Measurements from ENCODE around the gene DHRS3. TPM values are rescaled to one million over a fixed set of nuclear protein-coding genes. Genes with fewer than 3 reads are reported as not detected.

DHRS3 gene
- polyA plus RNA-seq, 1 of the 3 experiments (the other 2 are of a cell fraction): 44.8 TPM

DNA sequence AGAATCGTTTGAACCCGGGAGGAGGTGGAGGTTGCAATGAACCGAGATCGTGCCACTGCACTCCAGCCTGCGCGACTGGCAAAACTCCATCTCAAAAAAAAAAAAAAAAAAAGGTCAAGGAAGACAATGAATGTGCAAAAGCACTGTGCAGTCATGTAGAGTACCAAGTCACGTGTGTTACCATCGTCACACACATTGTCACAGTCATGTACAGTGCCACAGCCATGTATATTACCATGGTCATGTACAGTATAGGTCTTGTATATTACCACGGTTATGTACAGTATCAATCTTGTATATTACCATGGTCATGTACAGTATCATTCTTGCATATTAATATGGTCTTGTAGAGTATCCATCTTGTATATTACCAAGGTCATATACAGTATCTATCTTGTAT, 13.0 kb downstream of the DHRS3 start:
- WGBS (ENCODE audit: low lambda C conversion rate): 90% methylated on average over 9 of the region's 9 CpGs
- no peaks in the 10 kb centered on the region for H3K79me2 ChIP-seq (ENCODE audit: insufficient read depth)
- DNase-seq: no peak
- no peaks in the 10 kb centered on the region for H3K9me2 ChIP-seq
- no peak overlapping the region for H3K9ac ChIP-seq
- no peak overlapping the region for H3K4me2 ChIP-seq
- H4K20me1 ChIP-seq (ENCODE audit: insufficient read depth): no peaks in the 10 kb centered on the region
- peaks cover 10% of the 10 kb centered on the region for H3F3A ChIP-seq (replicated peaks; ENCODE audit: insufficient read depth)
- H3K4me1 ChIP-seq (ENCODE audit: control insufficient read depth in 1 of 2, insufficient read depth in 2 of 2, low read depth in 1 of 2, low read length in 1 of 2): peaks cover 33 to 42% of the 10 kb centered on the region in 2 experiments
- TF ChIP-seq GATA2 (CRISPR knock-in tag; IDR thresholded peaks at IDR 0.05): no peak
- TF ChIP-seq, protein P1, sequence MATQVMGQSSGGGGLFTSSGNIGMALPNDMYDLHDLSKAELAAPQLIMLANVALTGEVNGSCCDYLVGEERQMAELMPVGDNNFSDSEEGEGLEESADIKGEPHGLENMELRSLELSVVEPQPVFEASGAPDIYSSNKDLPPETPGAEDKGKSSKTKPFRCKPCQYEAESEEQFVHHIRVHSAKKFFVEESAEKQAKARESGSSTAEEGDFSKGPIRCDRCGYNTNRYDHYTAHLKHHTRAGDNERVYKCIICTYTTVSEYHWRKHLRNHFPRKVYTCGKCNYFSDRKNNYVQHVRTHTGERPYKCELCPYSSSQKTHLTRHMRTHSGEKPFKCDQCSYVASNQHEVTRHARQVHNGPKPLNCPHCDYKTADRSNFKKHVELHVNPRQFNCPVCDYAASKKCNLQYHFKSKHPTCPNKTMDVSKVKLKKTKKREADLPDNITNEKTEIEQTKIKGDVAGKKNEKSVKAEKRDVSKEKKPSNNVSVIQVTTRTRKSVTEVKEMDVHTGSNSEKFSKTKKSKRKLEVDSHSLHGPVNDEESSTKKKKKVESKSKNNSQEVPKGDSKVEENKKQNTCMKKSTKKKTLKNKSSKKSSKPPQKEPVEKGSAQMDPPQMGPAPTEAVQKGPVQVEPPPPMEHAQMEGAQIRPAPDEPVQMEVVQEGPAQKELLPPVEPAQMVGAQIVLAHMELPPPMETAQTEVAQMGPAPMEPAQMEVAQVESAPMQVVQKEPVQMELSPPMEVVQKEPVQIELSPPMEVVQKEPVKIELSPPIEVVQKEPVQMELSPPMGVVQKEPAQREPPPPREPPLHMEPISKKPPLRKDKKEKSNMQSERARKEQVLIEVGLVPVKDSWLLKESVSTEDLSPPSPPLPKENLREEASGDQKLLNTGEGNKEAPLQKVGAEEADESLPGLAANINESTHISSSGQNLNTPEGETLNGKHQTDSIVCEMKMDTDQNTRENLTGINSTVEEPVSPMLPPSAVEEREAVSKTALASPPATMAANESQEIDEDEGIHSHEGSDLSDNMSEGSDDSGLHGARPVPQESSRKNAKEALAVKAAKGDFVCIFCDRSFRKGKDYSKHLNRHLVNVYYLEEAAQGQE (IDR thresholded peaks at IDR 0.05; ENCODE audit: low read depth, low read length): no peak
- no peak for TF ChIP-seq POLR2AphosphoS5 (IDR thresholded peaks at IDR 0.05; ENCODE audit: low read depth, low read length)
- no peak for TF ChIP-seq SIN3A (IDR thresholded peaks at IDR 0.05; ENCODE audit: borderline replicate concordance, low read depth, low read length)
- TF ChIP-seq YY1 (IDR thresholded peaks at IDR 0.05; ENCODE audit: low read depth): no peak
- no peak overlapping the region for H2AFZ ChIP-seq (ENCODE audit: low read depth)
- H3K4me3 ChIP-seq (ENCODE audit: low read depth in 2 of 2, low read length in 1 of 2): no peak overlapping the region
- H3K9me3 ChIP-seq: no peaks in the 10 kb centered on the region
- ChIA-PET CTCF (interaction anchor here (2.5 kb wide), 1 partner anchor 14 kb away, joined by 12 read pairs; no protein-coding TSS in a partner anchor), POLR2A (interaction anchor here (1.1 kb wide), 1 partner anchor 9 kb away, joined by 4 read pairs; no protein-coding TSS in a partner anchor)
- H3K27ac ChIP-seq (ENCODE audit: low read depth in 2 of 2, low read length in 1 of 2): peak overlapping the region; percentile 40 to 78; a peak in 3 of 4 replicates
- no peaks in the 10 kb centered on the region for H3K36me3 ChIP-seq (replicated peaks in 1 of 2; ENCODE audit: control insufficient read depth in 1 of 2, insufficient read depth in 2 of 2, low read length in 1 of 2)
- no peaks in the 10 kb centered on the region for H3K27me3 ChIP-seq (ENCODE audit: insufficient read depth)

DNA sequence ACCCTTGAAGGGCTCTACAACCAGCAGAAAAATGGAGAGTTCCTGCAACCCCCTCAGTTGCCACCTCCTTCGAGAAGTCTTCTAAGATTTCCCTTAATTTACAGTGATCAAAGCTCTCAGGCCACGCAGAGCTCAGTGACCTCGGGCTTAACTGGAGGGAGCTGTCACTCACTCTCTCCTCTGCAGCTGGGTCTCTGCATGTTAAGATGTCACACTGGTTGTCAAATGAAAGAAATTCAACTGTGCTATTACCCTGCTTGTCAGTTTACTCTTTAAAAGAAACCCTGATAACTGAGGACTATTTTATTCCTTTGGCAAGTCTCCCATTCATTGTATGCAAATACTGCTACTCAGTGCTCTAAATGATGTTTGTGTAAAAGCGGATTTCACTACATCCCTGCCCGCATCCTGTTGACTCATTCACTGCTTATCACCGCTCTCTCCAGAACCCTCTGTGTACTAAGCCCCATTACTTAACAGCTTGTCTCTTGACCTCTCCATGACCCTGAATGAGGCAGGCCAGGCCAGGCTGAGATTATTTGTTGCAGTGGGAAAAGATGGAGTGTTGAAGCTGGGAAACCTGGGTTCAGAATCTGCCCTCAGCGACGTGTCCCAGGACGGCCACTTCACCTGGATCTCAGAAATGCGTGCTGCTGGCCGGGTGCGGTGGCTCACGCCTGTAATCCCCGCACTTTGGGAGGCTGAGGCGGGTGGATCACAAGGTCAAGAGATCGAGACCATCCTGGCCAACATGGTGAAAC, 13.7 kb downstream of the DHRS3 start:
- Histone ChIP-seq H2AFZ (ENCODE audit: low read depth) (no peak overlapping the region), H3K4me3 (ENCODE audit: low read depth in 2 of 2, low read length in 1 of 2) (no peak overlapping the region), H3K27ac (ENCODE audit: low read depth in 2 of 2, low read length in 1 of 2) (peak overlapping the region; percentile 78), H3K9me3 (no peaks in the 10 kb centered on the region), H3K79me2 (ENCODE audit: insufficient read depth) (no peaks in the 10 kb centered on the region), H4K20me1 (ENCODE audit: insufficient read depth) (no peaks in the 10 kb centered on the region), H3K4me1 (ENCODE audit: control insufficient read depth in 1 of 2, insufficient read depth in 2 of 2, low read depth in 1 of 2, low read length in 1 of 2) (peaks cover 33 to 44% of the 10 kb centered on the region in 2 experiments), H3K9ac (peak overlapping the region; percentile 40; the same call in 1 of the 2 replicates), H3F3A (replicated peaks; ENCODE audit: insufficient read depth) (peaks cover 10% of the 10 kb centered on the region), H3K4me2 (peak overlapping the region; percentile 56), H3K27me3 (ENCODE audit: insufficient read depth) (no peaks in the 10 kb centered on the region), H3K9me2 (no peaks in the 10 kb centered on the region), H3K36me3 (replicated peaks in 1 of 2; ENCODE audit: control insufficient read depth in 1 of 2, insufficient read depth in 2 of 2, low read length in 1 of 2) (no peaks in the 10 kb centered on the region)
- peak; percentile 64 for DNase-seq
- WGBS (ENCODE audit: low lambda C conversion rate): 53% methylated on average over 16 of the region's 16 CpGs
- POLR2A ChIA-PET: interaction anchor here (1.1 kb wide), 1 partner anchor 8 kb away, joined by 4 read pairs; no protein-coding TSS in a partner anchor
- CTCF ChIA-PET: interaction anchor here (0.9 to 2.5 kb wide), 2 partner anchors 15 to 17 kb away, joined by 5 to 12 read pairs; no protein-coding TSS in a partner anchor
- TF ChIP-seq, protein P2, sequence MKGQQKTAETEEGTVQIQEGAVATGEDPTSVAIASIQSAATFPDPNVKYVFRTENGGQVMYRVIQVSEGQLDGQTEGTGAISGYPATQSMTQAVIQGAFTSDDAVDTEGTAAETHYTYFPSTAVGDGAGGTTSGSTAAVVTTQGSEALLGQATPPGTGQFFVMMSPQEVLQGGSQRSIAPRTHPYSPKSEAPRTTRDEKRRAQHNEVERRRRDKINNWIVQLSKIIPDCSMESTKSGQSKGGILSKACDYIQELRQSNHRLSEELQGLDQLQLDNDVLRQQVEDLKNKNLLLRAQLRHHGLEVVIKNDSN (IDR thresholded peaks at IDR 0.05; ENCODE audit: borderline replicate concordance, low read depth): no peak
- TF ChIP-seq GABPA (IDR thresholded peaks at IDR 0.05; ENCODE audit: low read depth): no peak
- TF ChIP-seq TAF1 (IDR thresholded peaks at IDR 0.05; ENCODE audit: borderline replicate concordance, low read depth, low read length): no peak
- TF ChIP-seq MAX (IDR thresholded peaks at IDR 0.05; ENCODE audit: low read depth): peak; percentile 50
- peak; percentile 93 for TF ChIP-seq FOSL2 (IDR thresholded peaks at IDR 0.05; ENCODE audit: borderline replicate concordance, low read depth)
- TF ChIP-seq RXRA (IDR thresholded peaks at IDR 0.05; ENCODE audit: borderline replicate concordance, low read depth): peak; percentile 100
- TF ChIP-seq TCF12 (IDR thresholded peaks at IDR 0.05): peak; percentile 94
- TF ChIP-seq EZH2phosphoT487 (IDR thresholded peaks at IDR 0.05; ENCODE audit: borderline replicate concordance, low read depth): no peak
- TF ChIP-seq CHD2 (IDR thresholded peaks at IDR 0.05; ENCODE audit: low read length, partially characterized antibody): no peak
- TF ChIP-seq RFX5 (IDR thresholded peaks at IDR 0.05; ENCODE audit: low read length): no peak
- peak; percentile 73; the same call in 1 of the 2 replicates for TF ChIP-seq POLR2AphosphoS5 (IDR thresholded peaks at IDR 0.05; ENCODE audit: low read depth, low read length)
- TF ChIP-seq NFIC (IDR thresholded peaks at IDR 0.05; ENCODE audit: borderline replicate concordance): peak; percentile 87
- TF ChIP-seq, protein P1 (IDR thresholded peaks at IDR 0.05; ENCODE audit: low read depth, low read length): peak; percentile 54; the same call in 1 of the 2 replicates
- TF ChIP-seq YY1 (IDR thresholded peaks at IDR 0.05; ENCODE audit: low read depth): 0 out of 2 replicates have a peak, but pooled peaks have one; percentile 31
- peak; percentile 81 for TF ChIP-seq SIN3A (IDR thresholded peaks at IDR 0.05; ENCODE audit: borderline replicate concordance, low read depth, low read length)
